GM21737 (cell line): Measurements from ENCODE around the gene PYROXD2.

ENCODE experiments used
- ATAC-seq: cut with Tn5 transposase; IDR thresholded peaks from one replicate; pipeline ENCODE4 v1.9.1; 2021; ENCODE audit warnings: mild to moderate bottlenecking, moderate library complexity; ENCODE audit not compliant: unreplicated experiment

PYROXD2 gene

DNA sequence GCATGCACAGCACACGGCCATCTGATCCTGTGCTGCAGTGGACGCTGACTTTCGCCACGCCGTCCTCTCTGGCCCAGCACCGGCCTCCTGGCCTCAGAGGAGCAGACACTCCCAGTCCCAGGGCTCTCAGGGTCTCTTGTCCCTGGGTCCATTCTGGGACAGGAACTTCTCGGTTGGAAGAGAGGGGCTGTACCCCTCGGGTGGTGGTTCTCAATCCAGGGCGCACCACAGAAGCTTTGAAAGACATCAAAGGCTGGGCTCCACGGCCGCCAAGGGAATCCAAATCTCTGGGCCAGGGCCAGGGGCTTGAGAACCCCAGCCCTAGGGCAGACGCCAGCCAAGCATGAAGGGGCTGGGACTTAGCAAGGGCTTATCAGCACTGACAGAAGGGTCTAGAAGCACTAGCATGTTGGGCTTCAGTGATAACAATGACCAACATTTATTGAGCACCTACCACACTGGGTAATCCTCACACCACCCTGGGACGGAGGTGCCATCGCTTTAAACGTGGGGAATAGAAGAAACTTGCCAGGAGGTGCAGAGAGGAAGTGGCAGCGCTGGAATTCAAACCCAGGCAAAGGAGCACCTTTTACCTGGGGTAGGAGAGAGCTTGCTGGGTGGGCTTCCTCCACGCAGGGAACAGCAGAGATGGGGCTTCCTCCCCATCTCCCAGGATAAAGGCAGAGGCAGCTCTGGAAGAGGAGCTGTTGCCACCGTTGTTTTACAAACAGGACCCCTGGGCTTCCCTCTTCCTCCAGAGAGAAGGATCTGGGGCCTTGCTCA is 1.8 kb upstream of the PYROXD2 start:
- ATAC-seq, result no peak

DNA sequence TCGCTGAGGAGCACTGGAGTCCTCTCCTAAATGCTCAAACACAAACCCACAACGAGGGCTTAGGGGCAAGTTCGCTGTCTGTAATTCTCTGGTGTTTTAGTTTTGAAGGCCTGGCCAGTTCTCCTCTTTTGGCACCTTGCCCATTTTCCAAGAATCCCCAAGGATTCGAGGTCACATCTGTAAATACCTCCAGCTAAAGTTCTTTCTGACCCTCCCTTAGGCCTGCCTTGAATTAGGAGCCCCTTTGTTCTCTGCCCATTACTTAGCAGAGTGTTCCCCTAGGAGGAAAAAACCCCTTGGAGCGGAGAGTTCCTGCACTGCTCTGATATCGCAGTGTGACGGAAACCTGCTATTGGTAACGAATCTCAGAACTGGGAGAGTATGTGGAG is 743 bp upstream of the PYROXD2 start:
- no peak for ATAC-seq

DNA sequence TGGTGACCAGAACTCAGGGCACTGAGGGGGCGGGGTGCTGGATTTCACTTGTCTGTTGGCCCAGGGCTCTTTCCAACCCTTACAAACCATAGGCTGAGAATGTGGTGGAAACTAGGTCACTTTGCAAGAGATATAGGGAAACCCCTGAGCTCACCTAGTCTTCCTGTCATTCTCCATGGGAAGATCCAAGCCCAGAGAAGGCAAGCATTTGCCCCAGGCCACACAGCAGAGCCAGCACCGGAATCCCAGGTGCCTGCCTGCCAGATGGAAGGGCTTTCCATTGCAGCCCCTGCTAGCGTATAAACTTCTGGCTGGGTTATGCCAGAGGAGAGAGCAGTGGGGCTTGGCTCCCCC is 427 bp downstream of the PYROXD2 start:
- no peak for ATAC-seq

DNA sequence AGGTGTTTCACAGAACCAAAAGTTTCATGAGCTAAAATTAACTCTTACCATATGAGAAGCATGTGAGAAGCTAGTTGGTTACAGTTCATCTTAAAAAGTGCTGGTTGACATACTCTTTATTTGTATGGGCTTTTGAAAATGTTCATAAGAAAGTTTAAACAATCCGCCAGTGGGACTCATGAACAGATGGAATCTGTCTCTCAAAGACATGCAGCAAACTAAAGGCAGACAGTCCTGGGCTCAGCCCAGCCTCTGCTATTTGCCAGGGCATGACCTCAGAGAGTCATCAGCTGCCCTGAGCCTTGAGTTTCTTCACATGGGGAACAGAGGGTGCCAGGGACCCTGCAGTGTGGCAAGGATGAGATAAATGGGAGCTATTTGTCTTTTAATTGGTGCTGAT is 3.2 kb downstream of the PYROXD2 start:
- ATAC-seq, result no peak

DNA sequence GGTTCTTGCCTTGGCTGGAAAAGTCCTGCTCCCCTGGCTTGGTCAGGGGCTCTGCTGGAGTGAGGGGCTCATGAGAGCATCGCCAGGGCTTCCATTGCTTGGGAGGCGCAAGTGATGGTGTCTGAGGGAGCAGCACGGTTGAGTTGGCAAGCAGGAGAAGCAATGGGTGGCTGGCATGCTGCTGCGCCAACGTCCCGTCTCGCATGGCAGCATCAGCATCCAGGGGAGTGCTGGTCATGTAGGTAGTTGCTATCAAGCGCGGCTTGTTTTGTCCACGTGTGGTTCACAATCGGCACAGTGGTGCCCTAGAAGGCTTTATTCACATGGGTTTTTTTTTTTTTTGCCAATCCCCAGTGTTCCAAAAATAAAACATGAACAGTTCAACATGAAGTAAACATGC is 3.8 kb downstream of the PYROXD2 start:
- no peak for ATAC-seq

DNA sequence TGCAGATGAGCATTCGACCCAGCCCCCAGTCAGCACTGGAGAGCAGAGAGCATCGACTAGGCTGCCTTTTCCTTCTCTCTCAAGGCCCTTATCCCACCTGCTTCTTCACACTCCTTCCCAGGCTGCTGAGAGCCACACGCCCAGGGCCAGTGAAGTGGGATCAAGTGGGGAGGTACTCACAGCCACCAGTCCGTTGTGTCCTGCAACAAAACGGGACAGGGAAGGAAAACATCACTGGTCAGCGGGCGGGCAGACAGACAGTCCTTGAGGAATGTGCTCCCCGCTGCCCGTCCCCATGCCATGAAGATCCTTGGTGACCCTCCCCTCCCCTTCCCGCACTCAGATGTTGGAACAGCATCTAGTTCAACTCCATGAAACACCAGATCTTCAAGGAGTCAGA is 4.2 kb downstream of the PYROXD2 start:
- ATAC-seq, result no peak

DNA sequence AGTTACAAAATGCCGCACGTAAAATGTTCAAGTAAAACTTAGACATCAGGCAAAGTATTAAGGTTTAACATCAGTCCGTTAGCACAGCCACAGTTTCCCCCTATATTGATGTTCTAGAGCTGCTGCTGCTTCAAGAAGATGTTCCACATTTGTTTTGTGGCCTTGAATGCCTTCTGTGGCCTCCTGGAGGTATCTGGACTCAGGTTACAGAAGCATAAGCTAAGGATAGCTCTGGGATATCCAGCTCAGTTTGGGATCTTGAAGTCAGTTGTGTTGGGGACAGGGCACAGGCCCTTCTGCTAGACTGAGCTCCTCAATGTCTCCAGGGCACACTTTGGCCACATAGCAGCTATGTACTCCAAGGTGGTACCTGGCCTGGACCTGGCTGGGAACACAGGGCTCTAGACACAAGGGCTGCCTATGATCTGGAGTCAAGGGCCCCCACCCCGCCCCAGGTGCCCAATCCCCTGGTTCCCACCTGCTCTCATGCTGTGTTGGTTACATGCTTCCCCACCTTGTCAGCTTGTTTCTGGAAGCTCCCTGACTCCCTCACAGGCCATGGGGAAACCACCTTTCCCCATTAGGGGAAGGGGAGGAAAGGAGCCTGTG is 4.7 kb downstream of the PYROXD2 start:
- ATAC-seq, result no peak

DNA sequence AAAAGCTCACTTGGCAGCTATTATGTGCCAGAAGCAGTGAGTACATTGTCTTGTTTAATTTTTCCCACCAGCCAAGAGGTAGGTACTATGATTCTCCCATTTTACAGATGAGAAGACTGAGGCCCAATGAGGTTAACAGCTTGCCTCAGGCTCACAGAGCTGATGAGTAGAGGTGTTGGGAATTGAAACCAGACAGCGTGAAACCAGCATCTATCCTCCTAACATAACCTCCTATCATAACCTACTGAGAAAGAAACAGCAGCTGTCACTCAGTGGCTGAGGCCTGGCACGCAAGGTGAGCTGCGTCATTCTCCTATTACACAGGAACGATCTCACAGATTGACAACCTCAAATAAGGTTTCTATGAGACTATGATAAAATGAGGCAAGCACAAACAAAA is 6.2 kb downstream of the PYROXD2 start:
- no peak for ATAC-seq

DNA sequence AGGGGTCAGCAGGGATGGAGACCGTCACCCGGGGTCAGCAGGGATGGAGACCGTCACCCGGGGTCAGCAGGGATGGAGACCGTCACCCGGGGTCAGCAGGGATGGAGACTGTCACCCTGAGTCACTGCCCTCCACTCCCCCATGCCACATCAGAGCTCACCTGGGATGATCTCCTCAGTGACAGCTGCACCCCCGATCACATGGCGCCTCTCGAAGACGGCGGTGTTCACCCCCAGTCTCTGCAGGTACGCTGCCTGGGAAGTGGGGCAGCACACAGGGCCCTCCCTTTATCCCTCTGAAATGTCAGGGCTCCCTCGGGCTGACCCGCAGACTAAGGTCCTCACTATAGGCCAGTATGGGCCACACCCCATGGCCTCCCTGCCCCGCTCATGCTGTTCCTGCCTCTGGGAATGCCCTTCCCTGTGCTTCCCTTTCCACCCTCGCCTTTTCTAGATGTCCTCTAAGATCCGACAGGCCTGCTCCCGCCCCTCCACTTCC is 7.2 kb downstream of the PYROXD2 start:
- no peak for ATAC-seq

DNA sequence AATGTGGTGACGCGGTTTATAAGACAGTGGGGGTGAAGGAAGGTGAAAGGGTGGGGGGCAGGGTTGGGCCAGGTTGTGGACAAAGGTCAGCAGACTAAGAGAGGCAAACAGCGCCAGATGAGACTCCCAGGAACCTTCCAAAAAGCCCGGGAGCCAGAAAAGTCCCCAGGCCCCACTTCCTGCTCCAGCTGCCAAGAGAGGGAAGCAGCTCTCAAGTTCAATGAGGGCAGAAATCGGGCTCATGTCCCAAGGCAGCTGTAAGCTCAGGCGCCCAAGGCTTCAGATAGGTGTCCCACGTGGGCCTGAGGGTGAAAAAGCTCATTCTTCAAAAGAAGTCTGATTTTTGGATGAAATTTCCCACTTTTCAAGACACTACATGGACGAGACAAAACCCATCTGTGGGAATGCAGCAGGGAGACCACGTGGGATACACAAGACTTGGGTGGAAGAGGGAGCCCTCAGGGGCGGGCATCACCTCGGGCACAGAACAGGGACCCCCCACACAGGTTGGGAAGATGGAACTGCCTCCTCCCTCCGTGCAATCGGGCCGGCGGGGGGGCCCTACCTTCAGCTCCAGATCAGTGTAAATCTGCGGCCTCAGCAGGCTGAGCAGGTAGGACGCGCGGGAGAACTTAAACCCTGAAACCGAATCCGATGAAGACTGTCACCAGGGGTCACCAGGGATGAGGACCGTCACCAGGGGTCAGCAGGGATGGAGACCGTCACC is 7.8 kb downstream of the PYROXD2 start:
- no peak for ATAC-seq

DNA sequence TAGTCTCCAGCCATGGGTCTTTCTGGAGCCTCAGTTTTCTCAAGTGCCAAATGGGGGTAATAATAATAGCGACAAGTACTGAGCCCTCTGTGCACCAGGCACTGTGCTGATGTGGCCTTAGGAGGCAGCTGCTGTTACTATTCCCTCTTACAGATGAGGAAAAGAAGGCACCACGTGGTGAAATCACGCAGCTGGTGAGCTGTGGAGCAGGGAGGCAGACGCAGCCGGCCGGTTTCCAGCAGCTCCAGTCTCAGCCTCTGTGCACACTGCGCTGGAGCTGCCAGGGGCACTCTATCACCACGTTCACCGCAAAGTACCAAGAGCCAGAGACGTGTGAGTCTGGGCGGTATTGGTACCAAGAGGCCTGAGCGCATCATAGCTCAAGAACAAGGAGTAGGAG is 9.6 kb downstream of the PYROXD2 start:
- no peak for ATAC-seq

DNA sequence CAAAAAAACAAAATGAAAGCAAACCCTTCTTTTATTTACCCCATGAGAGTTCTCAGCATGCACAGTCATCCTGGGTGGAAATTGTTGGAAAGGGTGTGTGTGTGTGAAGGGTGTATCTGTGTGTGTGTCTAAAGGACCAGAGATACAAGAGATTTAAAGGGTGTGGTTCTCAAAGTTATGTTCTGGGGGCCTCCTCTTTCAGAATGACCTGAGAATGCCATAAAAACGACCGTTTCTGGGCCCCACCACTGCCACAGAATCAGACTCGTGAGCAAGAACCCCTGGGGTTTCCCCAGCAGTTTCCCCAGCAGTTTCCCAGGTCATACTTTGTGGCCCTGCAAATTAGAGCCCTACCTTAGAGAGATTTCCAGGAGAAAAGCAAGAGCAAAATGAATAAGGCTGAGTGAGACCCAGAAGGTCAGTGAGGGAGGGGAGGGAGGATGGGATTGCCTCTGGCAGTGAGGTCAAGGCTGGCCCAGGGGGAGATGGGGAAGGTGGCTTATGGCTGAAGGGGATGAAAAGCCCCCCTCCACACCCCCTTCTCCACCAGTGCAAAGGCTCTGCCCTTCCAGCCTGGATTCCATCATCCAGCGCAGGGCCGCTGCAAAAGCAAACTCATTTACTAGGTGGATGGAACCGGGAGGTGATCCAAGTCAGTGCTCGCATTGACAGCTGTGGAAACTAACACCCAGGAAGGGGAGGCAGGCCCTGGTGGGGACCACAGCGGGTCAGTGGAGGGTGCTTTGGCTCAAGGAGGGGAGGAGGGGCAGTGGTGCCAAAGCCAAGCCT is 10.2 kb downstream of the PYROXD2 start:
- no peak for ATAC-seq

DNA sequence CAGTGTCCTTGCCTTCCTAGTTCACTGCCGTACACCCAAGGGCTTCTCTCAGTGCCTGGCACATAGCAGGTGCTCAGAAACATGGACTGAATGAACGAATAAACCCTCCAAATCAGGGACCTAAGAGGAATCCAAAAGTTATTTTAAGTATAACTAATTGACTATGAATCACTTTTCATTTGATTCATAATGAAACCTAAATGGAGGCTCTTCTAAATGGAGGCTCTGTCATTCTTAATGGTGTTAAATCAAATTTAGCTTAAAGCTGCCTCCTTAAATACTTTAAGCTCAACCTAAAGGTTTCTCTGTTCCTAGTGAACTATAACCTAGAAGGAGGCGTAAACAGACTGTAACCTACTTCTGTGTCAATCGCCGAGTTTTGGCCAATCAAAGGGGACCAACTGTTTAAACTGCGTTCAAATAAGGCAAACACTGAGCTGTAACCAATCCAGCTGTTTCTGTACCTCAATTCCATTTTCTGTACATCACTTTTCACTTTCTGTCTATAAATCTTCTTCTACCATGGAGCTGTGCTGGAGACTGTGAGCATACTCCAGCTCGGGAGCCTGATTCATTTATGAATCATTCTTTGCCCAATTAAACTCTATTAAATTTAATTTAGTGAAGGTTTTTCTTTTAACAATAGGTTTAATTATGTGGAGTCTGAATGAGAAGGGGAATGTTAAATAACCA is 11.0 kb downstream of the PYROXD2 start:
- no peak for ATAC-seq

DNA sequence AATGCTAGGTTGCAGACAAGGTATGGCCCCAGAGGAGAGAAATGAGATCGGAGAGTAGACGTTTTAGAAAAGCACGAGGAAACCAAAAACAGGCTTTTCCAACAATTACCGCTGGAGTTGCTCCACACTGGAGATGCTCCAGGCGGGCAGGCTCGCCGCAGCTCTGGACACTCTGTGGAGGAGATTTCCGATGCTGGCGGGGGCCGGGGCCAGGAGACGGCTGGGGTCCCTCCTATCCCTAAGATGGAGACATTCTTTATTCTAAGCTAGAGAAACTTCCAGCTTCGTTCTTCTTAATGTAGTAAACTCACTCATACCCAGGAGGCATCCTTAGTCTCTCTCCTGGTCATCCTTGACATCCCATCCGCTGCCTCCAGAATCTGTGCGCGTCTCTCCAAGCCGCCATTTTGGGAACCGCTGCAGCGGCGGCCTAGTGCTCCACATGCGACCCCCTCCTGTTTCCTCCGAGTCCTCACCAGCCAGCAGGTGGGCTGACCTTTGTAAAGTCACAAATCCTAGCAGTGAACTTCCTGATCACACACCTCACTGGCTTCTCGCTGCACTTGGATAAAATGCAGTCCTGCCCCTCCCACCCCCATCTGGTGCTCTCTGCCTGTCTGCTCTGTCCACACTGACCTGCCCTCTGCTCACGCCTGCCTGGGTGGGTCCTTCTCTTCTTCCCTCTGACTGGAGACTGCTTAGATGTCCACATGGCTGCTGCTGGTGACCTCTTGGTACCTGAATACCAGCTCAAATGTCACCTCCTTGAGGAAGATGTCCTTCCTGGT is 11.9 kb downstream of the PYROXD2 start:
- ATAC-seq, result no peak

DNA sequence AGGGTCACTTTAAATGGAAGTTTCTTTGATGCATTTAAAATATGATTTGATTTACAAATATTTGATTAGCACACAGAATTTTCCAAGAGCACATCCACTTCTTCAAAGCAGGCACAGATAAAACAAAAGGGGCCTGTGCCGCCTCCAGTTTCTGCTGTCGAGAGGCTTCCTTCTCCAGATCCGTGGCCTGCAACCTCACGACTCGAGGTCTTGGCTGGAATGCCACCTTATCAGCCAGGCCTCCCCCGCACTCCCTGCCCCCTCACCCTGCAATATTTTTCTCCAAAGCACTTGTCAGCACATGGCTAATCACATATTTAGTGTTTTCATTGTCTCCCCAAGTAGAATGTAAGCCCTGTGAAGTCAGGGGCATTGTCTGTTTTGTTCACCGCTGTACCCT is 12.5 kb downstream of the PYROXD2 start:
- no peak for ATAC-seq

DNA sequence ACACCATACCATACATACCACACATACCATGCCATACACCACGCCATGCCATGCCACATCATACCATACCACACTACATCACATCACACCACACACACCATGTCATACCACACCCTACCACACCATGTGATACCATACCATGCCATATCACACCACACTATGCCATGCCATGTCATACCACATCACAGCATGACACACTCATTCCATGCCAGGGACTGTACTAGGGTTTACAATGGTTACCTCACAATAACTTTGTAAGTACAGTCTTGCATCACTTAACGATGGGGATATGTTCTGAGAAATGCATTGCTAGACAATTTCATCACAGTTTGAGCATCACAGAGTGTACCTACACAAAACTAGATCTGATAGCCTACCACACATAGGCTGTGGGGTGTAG is 14.5 kb downstream of the PYROXD2 start:
- ATAC-seq, result no peak

DNA sequence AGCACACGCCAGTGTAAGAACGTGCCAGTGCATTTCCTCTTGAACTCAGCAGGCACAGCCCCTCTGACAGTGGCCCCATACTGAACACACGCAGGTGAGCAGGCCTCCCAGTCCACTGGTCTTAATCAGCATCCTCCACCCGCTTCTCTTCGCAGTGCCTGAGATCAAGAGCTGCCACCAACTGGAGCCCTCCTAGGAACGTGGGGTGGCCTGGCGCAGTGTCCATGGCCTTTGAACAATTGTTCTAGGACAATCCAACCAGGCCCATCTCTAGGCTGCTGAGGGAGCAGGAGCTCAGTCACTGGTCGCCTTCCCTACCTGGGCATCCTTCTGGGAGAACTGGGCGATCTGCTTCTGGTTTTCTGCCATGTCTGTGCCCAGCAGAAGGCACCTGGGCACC is 15.2 kb downstream of the PYROXD2 start:
- no peak for ATAC-seq

DNA sequence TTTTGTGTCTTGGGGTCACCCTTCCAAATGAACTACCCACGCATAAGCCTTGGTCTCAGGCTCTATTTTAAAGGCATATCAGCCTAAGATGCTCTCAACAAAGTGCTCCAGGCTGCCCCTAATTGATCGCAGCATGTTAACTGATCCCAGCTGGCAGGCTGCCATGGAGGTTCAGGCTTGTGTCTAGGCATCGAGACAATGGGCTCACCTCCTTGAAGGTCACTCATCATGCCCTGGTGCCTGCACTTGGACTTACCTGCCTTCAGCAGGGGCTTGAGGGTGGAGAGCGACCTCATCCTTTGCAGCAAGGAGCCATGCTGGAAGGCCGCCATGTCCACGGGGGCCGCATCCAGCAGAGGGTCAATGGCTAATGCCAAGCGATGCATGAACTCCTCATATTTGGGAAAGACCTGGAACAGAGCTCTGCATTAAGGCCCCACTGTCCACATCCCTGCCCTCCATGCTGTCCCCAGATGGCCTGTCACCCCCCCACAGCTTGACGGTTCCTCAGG is 17.8 kb downstream of the PYROXD2 start:
- ATAC-seq, result no peak
